ENCODE results near the gene ADAMTS14.

ADAMTS14 gene

DNA sequence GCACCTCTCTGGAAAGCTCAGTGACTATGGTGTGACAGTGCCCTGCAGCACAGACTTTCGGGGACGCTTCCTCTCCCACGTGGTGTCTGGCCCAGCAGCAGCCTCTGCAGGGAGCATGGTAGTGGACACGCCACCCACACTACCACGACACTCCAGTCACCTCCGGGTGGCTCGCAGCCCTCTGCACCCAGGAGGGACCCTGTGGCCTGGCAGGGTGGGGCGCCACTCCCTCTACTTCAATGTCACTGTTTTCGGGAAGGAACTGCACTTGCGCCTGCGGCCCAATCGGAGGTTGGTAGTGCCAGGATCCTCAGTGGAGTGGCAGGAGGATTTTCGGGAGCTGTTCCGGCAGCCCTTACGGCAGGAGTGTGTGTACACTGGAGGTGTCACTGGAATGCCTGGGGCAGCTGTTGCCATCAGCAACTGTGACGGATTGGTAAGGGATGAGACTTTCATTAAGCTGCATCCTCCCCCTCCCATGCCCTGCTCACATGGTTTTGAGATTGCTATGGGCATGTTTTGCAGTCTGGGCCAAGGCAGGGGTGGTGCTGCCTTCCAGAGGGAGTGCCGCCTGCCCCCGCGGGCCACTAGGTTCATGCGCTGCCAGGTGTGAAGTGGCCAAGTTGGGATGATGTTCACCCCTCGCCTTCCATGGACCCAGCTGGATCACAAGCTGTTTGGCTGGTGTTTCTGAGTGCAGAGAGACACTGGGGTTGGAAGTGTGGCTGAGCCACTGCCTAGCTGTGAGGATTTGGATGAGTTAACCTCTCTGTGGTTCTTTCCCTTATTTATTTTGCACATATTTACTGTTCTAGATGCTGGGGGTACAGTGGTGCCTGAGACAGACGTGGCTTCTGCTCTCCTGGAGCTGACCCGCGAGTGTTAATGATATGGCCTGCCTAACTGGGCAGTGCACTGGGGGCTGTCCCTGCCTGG is 2.5 kb downstream of the ADAMTS14 start:
- no peak for DNase-seq (ENCODE audit: insufficient read length, low spot score)
- TF ChIP-seq POLR2A (IDR thresholded peaks at IDR 0.05; ENCODE audit: low read depth, low read length) (no peak), POLR2AphosphoS5 (IDR thresholded peaks at IDR 0.05; ENCODE audit: low read depth, low read length) (no peak), SPI1 (IDR thresholded peaks at IDR 0.05; ENCODE audit: low read depth, low read length) (no peak), POU2F2 (IDR thresholded peaks at IDR 0.05; ENCODE audit: low read depth, low read length) (no peak), PAX5 (IDR thresholded peaks at IDR 0.05; ENCODE audit: insufficient read depth, low read length, severe bottlenecking) (no peak), TAF1 (IDR thresholded peaks at IDR 0.05; ENCODE audit: low read depth, low read length) (no peak)
- no peak for FAIRE-seq

DNA sequence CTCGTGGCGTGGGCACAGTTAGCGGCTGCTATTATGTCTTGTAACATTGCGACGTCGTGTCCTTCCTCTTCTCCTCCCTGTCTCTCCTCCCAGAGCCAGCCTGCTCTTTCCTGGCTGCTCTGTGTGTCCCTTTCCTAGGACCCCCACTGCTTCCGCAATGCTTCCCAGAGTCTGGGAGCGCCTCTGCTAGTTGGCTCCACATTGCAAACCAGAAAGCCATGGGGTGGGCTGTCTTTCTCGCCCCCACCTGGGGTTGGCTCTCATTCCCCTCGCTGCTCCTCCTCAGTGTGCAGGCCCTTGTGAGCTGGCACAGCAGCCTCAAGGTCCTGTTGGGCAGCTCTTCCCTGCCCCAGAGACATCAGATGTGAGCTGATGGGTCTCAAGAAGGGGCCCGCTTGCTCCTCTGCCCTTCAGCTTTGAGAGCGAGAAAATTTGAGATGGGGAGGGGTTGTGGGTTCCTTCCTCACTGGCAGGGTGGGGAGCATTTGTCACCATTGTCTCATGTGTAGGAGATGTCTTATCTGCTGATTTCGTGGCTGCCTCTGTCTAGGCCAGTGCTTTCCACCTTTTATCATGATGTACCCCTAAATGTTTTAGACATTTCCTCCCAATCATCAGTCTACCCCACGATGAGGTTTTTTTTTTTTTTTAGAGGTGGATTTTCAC is 3.3 kb downstream of the ADAMTS14 start:
- DNase-seq (ENCODE audit: insufficient read length, low spot score) = no peak
- TF ChIP-seq PAX5 (IDR thresholded peaks at IDR 0.05; ENCODE audit: insufficient read depth, low read length, severe bottlenecking) = no peak
- no peak for TF ChIP-seq TAF1 (IDR thresholded peaks at IDR 0.05; ENCODE audit: low read depth, low read length)
- TF ChIP-seq SPI1 (IDR thresholded peaks at IDR 0.05; ENCODE audit: low read depth, low read length) = no peak
- TF ChIP-seq POLR2A (IDR thresholded peaks at IDR 0.05; ENCODE audit: low read depth, low read length) = no peak
- no peak for TF ChIP-seq POLR2AphosphoS5 (IDR thresholded peaks at IDR 0.05; ENCODE audit: low read depth, low read length)
- no peak for TF ChIP-seq POU2F2 (IDR thresholded peaks at IDR 0.05; ENCODE audit: low read depth, low read length)
- FAIRE-seq = no peak

DNA sequence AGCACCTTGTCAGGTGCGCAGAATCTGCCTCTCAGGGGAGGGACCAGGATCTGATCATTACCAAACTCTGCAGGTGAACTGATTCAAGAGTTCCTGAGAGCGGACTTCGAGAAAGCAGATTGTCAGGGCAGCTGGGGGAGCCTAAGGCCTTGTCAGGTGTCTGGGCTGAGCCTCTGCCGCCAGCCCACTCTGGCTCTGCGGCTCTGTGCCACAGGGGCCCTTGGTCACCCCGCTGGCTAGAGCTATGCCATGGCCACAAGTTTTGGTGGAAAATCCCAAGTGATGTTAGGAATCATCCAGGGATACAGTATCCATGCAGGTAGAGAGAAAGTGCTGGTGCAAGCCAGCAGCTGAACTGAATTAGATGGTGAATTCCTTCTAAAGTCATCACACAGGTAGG is 4.2 kb downstream of the ADAMTS14 start:
- FAIRE-seq (no peak), DNase-seq (ENCODE audit: insufficient read length, low spot score) (no peak)
- TF ChIP-seq POLR2AphosphoS5 (IDR thresholded peaks at IDR 0.05; ENCODE audit: low read depth, low read length) = no peak
- no peak for TF ChIP-seq TAF1 (IDR thresholded peaks at IDR 0.05; ENCODE audit: low read depth, low read length)
- no peak for TF ChIP-seq POU2F2 (IDR thresholded peaks at IDR 0.05; ENCODE audit: low read depth, low read length)
- no peak for TF ChIP-seq POLR2A (IDR thresholded peaks at IDR 0.05; ENCODE audit: low read depth, low read length)
- no peak for TF ChIP-seq SPI1 (IDR thresholded peaks at IDR 0.05; ENCODE audit: low read depth, low read length)

DNA sequence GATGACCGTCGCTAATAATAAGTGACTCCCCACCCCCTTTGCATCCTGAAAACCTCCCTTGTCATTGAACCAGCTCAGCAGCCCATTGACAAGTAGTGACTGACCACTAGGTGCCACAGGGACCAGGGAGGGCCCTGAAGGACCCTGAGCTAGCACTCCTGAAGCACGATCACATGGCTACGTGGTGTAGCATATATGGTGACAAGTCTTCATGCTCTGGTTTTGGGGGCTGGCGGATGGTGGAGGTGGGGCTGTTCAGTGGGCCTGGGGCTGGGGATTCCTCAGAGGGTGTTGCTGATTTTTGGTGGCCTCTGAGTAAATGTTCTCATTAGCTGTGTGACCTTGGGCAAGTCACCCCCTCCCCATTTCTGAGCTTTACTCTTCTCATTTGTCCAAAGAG is 4.7 kb downstream of the ADAMTS14 start:
- DNase-seq (ENCODE audit: insufficient read length, low spot score) = no peak
- TF ChIP-seq POLR2A (IDR thresholded peaks at IDR 0.05; ENCODE audit: low read depth, low read length) (no peak), TAF1 (IDR thresholded peaks at IDR 0.05; ENCODE audit: low read depth, low read length) (no peak), POU2F2 (IDR thresholded peaks at IDR 0.05; ENCODE audit: low read depth, low read length) (no peak), POLR2AphosphoS5 (IDR thresholded peaks at IDR 0.05; ENCODE audit: low read depth, low read length) (no peak), SPI1 (IDR thresholded peaks at IDR 0.05; ENCODE audit: low read depth, low read length) (no peak), PAX5 (IDR thresholded peaks at IDR 0.05; ENCODE audit: insufficient read depth, low read length, severe bottlenecking) (no peak)
- FAIRE-seq = no peak

DNA sequence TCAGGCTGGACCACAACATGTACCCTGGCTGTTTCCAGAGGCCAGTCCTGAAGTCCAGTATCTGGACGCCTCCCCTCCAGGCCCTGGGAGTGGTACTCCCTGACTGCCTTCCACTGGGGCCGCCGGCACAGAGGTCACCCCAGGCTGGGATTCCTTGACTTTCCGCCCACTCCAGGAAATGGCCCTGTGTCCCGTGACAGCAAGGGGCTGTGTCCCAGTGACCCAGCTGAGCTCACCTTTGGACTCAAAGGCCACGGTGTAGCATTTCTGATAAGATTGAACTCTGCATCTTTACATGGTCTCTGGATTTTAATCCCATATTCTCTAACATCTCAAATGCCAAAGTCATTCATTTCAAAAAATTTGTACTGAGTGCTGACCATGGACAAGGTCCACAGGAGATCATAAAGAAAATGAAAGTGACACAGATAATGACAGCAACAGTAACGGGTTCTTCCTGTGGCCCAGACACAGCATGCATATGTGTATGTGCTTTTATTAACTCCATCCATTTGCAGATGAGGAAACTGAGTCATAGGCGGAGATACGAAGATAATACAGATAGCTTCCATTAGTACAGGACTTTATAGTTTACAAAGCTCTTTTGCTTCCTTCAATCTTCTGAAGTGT is 5.4 kb downstream of the ADAMTS14 start:
- FAIRE-seq (no peak), DNase-seq (ENCODE audit: insufficient read length, low spot score) (no peak)
- TF ChIP-seq POLR2AphosphoS5 (IDR thresholded peaks at IDR 0.05; ENCODE audit: low read depth, low read length) (no peak), POLR2A (IDR thresholded peaks at IDR 0.05; ENCODE audit: low read depth, low read length) (no peak), TAF1 (IDR thresholded peaks at IDR 0.05; ENCODE audit: low read depth, low read length) (no peak), POU2F2 (IDR thresholded peaks at IDR 0.05; ENCODE audit: low read depth, low read length) (no peak), SPI1 (IDR thresholded peaks at IDR 0.05; ENCODE audit: low read depth, low read length) (no peak), PAX5 (IDR thresholded peaks at IDR 0.05; ENCODE audit: insufficient read depth, low read length, severe bottlenecking) (no peak)

DNA sequence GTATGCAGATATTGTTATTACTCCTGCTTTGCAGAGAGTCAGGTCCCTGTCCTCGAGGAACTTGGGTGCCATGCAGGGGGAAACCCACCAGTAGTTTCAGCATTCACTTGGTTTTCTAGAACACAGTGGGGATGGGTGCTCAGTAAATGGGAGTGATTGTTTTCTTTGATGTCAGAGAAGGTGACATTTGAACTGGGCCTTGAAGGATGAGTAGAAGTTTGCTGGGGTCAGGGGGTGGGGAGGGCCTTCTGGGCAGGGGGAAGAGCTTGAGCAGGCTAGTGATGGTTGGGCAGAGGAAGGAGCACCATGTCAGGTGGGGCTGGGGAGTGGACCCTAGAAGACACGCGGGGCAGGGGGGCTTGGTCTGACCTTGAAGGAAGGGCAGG is 5.9 kb downstream of the ADAMTS14 start:
- DNase-seq (ENCODE audit: insufficient read length, low spot score) = no peak
- FAIRE-seq = no peak
- TF ChIP-seq SPI1 (IDR thresholded peaks at IDR 0.05; ENCODE audit: low read depth, low read length) (no peak), POLR2AphosphoS5 (IDR thresholded peaks at IDR 0.05; ENCODE audit: low read depth, low read length) (no peak), POU2F2 (IDR thresholded peaks at IDR 0.05; ENCODE audit: low read depth, low read length) (no peak), TAF1 (IDR thresholded peaks at IDR 0.05; ENCODE audit: low read depth, low read length) (no peak), POLR2A (IDR thresholded peaks at IDR 0.05; ENCODE audit: low read depth, low read length) (no peak), PAX5 (IDR thresholded peaks at IDR 0.05; ENCODE audit: insufficient read depth, low read length, severe bottlenecking) (no peak)

DNA sequence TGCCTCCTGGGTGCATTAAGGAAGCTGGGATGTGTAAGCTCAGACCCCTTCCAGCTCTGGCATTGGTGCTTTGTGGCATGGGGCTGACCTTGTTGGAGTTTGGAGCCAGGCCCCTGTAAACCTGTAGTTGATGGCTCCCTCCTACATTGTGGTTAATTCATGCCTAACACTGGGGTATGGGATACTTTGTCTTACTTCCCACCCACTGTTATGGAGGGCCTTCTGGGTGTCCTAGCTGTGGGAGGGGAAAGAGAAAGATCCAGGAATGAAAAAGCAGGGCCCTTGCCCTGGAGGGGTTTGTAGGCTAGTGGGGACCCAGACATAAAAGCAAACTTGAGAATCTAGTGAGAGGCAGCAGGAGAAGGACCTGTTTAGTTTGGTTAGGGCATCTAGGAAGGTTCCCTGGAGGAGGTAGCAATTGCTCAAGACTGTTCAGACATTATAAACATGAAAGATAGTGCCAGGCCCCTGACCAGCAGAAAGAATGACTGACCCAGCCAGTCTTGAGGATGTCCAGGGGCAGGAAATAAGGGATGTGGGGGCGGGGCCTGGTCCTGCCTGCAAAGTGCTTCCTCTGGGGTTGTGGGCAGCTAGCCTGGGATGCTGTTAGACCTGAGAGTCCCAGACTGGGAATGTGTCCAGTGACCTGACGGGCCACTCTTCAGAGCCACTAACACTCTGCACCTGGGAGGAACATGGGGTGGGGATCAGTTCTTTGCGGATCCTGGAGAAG is 6.6 kb downstream of the ADAMTS14 start:
- no peak for TF ChIP-seq POU2F2 (IDR thresholded peaks at IDR 0.05; ENCODE audit: low read depth, low read length)
- TF ChIP-seq SPI1 (IDR thresholded peaks at IDR 0.05; ENCODE audit: low read depth, low read length) = no peak
- no peak for TF ChIP-seq TAF1 (IDR thresholded peaks at IDR 0.05; ENCODE audit: low read depth, low read length)
- TF ChIP-seq PAX5 (IDR thresholded peaks at IDR 0.05; ENCODE audit: insufficient read depth, low read length, severe bottlenecking) = no peak
- no peak for TF ChIP-seq POLR2AphosphoS5 (IDR thresholded peaks at IDR 0.05; ENCODE audit: low read depth, low read length)
- TF ChIP-seq POLR2A (IDR thresholded peaks at IDR 0.05; ENCODE audit: low read depth, low read length) = no peak
- DNase-seq (ENCODE audit: insufficient read length, low spot score) = no peak
- no peak for FAIRE-seq

DNA sequence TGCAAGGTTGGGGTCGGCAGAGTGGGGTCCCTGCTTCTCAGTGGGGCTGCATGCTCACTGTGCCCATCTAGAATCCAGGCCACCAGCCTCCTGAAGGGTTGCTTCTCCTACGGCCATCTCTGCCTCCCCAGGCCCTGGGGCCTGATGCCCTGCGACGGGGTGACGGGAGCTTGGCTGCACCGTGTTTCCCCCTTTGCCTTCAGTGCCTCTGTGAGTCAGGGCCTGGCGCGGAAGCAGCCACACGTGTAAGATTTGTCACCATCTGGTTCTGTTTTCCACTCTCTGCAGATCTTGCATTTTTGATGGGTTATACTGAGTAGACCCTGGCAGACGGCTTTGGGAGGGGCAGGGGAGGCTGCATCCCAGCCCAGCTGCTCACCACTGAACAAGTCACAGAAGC is 7.2 kb downstream of the ADAMTS14 start:
- FAIRE-seq (no peak), DNase-seq (ENCODE audit: insufficient read length, low spot score) (no peak)
- TF ChIP-seq TAF1 (IDR thresholded peaks at IDR 0.05; ENCODE audit: low read depth, low read length) (no peak), POU2F2 (IDR thresholded peaks at IDR 0.05; ENCODE audit: low read depth, low read length) (no peak), SPI1 (IDR thresholded peaks at IDR 0.05; ENCODE audit: low read depth, low read length) (no peak), POLR2A (IDR thresholded peaks at IDR 0.05; ENCODE audit: low read depth, low read length) (no peak), PAX5 (IDR thresholded peaks at IDR 0.05; ENCODE audit: insufficient read depth, low read length, severe bottlenecking) (no peak), POLR2AphosphoS5 (IDR thresholded peaks at IDR 0.05; ENCODE audit: low read depth, low read length) (no peak)

All from GM12891 (cell line).